ENCODE data around the gene ERF. TPM values are rescaled to one million over a fixed set of nuclear protein-coding genes. Genes with fewer than 3 reads are reported as not detected.

Gene ERF
- total RNA-seq, 2 experiments from 2014 or later: 26.7 to 33.5 TPM

DNA sequence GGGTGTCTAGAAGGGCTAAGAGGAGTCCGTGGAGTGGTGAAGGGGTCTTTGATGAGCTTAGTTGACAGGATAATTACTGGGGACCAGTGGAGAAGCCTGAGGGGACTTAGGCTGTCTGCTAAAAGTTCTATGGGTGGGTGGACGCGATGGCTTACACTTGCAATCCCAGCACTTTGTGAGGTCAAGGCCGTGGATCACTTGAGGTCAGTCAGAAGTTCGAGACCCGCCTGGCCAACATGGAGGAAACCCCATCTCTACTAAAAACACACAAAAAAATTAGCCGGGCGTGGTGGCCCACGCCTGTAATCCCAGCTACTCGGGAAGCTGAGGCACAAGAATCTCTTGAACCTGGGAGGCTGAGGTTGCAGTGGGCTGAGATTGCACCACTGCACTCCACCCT, 9.7 kb downstream of the ERF start:
- H3K4me3 ChIP-seq (ENCODE audit: low read depth, low read length, poor library complexity, severe bottlenecking): peak overlapping the region; percentile 92
- H4K20me1 ChIP-seq (ENCODE audit: insufficient read depth, low read length): no peaks in the 10 kb centered on the region

DNA sequence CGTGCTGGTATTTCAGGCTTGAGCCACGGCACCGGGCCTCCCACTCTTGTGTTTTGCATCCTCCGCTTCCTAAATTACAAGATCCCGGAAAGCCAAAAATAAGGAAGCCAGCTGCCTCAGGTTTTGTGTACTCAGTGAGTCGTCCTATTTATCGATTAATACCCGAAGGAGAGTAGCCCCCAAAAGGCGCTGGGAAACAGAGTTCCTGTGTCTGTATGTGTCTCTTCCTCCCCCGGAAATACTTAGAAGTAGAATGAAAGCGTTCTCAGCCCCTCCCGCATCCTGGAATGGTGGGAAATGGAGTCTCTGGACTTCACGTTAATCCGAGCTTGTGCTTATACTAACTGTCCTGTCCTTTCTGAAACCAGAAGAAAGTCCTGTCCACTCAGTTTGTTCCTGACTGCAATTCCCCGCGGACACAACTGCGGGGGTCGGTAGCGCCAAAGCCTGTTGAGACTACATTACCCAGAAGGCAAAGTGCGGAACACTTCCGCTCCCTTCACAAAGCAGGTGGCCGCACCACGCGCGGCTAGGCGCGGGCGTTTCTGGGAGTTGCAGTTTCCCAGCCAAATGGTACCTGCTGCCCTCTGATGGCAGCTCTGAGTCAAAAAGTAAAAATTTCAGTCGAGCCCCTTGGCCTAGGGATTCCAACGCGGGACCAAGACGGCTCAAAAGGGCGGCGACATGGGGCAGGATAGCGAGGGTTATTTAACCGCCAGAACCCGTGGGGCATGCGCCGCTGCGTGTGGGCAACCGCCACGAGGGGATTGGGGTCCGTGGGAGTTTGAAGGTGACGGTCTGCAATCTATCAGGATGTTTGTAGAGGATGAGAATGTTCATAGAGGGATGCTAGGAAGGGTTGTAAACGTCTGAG, 10.3 kb downstream of the ERF start:
- H3K36me3 ChIP-seq (ENCODE audit: insufficient read depth, low read length): peaks cover 31% of the 10 kb centered on the region; the same call in 1 of the 2 replicates
- ChIA-PET CTCF (ENCODE audit: unreplicated experiment) (no interaction called here), POLR2A (interaction anchor here (0.5 to 2.3 kb wide), 3 partner anchors 26 to 129 kb away, joined by 3 to 6 read pairs (median 3); no protein-coding TSS in a partner anchor)
- peaks cover 22% of the 10 kb centered on the region for H3K79me2 ChIP-seq (ENCODE audit: insufficient read depth, low read depth, low read length)
- no peaks in the 10 kb centered on the region for H3K9me3 ChIP-seq (ENCODE audit: low read length)
- H3K27ac ChIP-seq (ENCODE audit: low read depth, low read length, poor library complexity, severe bottlenecking): peak overlapping the region; percentile 77
- no peaks in the 10 kb centered on the region for H3K9me2 ChIP-seq (ENCODE audit: insufficient read depth, low read length)
- H3K4me1 ChIP-seq (ENCODE audit: insufficient read depth, low read length, poor library complexity, severe bottlenecking): peaks cover 33% of the 10 kb centered on the region
- TF ChIP-seq, protein P1, sequence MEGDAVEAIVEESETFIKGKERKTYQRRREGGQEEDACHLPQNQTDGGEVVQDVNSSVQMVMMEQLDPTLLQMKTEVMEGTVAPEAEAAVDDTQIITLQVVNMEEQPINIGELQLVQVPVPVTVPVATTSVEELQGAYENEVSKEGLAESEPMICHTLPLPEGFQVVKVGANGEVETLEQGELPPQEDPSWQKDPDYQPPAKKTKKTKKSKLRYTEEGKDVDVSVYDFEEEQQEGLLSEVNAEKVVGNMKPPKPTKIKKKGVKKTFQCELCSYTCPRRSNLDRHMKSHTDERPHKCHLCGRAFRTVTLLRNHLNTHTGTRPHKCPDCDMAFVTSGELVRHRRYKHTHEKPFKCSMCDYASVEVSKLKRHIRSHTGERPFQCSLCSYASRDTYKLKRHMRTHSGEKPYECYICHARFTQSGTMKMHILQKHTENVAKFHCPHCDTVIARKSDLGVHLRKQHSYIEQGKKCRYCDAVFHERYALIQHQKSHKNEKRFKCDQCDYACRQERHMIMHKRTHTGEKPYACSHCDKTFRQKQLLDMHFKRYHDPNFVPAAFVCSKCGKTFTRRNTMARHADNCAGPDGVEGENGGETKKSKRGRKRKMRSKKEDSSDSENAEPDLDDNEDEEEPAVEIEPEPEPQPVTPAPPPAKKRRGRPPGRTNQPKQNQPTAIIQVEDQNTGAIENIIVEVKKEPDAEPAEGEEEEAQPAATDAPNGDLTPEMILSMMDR (conservative IDR thresholded peaks at IDR 0.05; ENCODE audit: low read length): peak; percentile 81
- TF ChIP-seq EZH2phosphoT487 (IDR thresholded peaks at IDR 0.05; ENCODE audit: borderline replicate concordance, low read depth, low read length): no peak
- no peaks in the 10 kb centered on the region for H4K20me1 ChIP-seq (ENCODE audit: insufficient read depth, low read length)
- H2AFZ ChIP-seq (ENCODE audit: low read length): peak overlapping the region; percentile 75; the same call in 1 of the 2 replicates
- BruUV-seq (replicated peaks): no TSS peak
- peak; percentile 96 for DNase-seq (ENCODE audit: low spot score)
- peak overlapping the region; percentile 92 for H3K4me3 ChIP-seq (ENCODE audit: low read depth, low read length, poor library complexity, severe bottlenecking)
- intact Hi-C loops (cut with micrococcal nuclease; ENCODE audit: unreplicated experiment): loop anchor here (1.0 to 2.0 kb wide), 2 partner anchors 36 to 112 kb away; partner anchors contain the start of gene POU2F2
- peak overlapping the region; percentile 90 for H3K4me2 ChIP-seq (ENCODE audit: low read length)

More for the DNA sequence above, 9.7 kb downstream of the ERF start:
- H3K79me2 ChIP-seq (ENCODE audit: insufficient read depth, low read depth, low read length): peaks cover 18% of the 10 kb centered on the region
- H3K9me2 ChIP-seq (ENCODE audit: insufficient read depth, low read length): no peaks in the 10 kb centered on the region
- no peaks in the 10 kb centered on the region for H3K9me3 ChIP-seq (ENCODE audit: low read length)
- POLR2A ChIA-PET: interaction anchor here (1.2 kb wide), 1 partner anchor 53 kb away, joined by 3 read pairs; no protein-coding TSS in a partner anchor
- peaks cover 33% of the 10 kb centered on the region for H3K4me1 ChIP-seq (ENCODE audit: insufficient read depth, low read length, poor library complexity, severe bottlenecking)
- peaks cover 31% of the 10 kb centered on the region for H3K36me3 ChIP-seq (ENCODE audit: insufficient read depth, low read length)
- no TSS peak for BruUV-seq (replicated peaks)
- TF ChIP-seq, protein P1 (conservative IDR thresholded peaks at IDR 0.05; ENCODE audit: low read length): no peak
- no peak for TF ChIP-seq EZH2phosphoT487 (IDR thresholded peaks at IDR 0.05; ENCODE audit: borderline replicate concordance, low read depth, low read length)
- peak overlapping the region; percentile 59 for H3K4me2 ChIP-seq (ENCODE audit: low read length)
- CTCF ChIA-PET (ENCODE audit: unreplicated experiment): no interaction called here
- intact Hi-C loops (cut with micrococcal nuclease; ENCODE audit: unreplicated experiment): loop anchor here (2.0 kb wide), 1 partner anchor 112 kb away; the partner anchor contains the start of gene POU2F2
- H3K27ac ChIP-seq (ENCODE audit: low read depth, low read length, poor library complexity, severe bottlenecking): peak overlapping the region; percentile 77
- no peak for DNase-seq (ENCODE audit: low spot score)
- no peak overlapping the region; the same call in 1 of the 2 replicates for H2AFZ ChIP-seq (ENCODE audit: low read length)
